Stimulated activated CD8-positive, alpha-beta memory T cell treated with anti-CD3 and anti-CD28 coated beads, Interleukin-15, amount 100 ng/mL, for 48 hours (primary cell): ENCODE results near the gene TIPIN.

Experiments
- DNase-seq, 2 donors: peaks; one replicate each; pipeline ENCODE4 v3.0.0-alpha.2; 2020; ENCODE audit warnings: low read depth in 2 of 2

TIPIN gene

DNA sequence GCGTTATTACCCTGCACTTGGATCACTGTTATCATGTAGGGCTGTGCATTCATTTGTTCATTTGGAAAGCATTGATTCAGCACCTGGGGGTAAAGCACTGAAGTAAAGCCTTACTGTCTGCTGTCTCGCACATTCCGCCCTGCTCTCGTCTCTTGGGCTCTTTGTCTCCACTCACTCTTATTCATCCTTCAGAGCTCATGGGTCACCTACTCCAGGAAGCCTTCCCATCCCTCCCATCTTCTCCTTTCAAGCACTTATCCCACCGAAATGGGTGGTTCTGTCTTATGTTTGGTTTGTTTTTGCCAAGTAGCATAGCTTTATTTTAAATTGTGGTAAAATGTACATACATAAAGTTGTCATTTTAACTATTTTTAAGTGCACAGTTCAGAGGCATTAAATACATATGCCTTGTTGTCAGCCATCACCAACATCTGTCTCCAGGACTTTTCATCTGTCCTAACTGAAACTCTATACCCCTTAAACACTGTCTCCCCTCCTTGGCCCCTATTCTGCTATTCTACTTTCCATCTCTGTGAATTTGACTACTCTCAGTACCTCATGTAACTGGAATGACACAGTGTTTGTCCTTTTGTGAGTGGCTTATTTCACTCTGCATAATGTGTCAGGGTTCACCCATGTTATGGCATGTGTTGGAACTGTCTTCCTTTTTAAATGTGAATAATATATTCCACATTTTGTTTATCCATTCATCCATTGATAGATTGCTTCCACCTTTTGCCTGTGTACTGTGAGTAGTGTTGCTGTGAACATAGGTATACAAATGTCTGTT lies 53.8 kb downstream of the TIPIN start:
- DNase-seq, result no peak

DNA sequence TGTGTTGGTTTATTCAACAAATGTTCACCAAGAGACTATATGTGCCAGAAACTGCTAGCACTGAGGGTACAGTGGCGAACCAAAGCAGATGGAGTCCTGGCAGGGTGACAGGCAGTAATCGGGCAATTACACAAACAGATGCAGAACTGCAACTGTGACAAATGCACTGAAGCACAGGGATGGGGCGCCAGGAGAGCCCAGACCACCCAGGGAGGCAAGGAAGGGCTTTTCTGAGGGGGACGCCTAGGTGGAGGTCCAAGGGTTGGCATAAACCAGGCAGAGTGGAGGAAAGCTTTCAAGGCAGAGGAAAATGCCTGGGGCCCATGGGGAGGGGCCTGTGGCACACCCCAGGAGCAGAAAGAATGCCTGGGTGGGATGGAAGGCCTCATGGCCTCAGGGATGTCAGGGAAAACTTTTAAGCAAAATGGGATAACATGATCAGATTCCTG lies 57.7 kb downstream of the TIPIN start:
- DNase-seq, result no peak

DNA sequence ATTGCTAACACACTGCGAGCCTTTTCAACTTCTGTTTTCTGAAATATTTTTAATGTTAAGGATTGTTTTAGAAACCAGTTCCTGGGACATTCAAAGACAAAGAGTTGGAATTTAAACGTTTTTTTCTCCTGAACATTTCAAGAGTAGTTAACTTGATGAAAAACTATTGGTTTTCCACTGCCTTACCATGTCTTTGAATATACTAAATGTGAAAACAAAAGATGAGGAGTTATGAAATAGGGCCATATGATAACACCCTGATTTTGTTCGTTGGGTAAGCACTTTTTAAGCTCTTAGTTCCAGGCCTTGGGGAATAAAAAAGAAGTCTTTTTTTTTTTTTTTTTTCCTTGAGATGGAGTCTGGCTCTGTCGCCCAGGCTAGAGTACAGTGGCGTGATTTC lies 60.3 kb downstream of the TIPIN start:
- DNase-seq, result no peak

DNA sequence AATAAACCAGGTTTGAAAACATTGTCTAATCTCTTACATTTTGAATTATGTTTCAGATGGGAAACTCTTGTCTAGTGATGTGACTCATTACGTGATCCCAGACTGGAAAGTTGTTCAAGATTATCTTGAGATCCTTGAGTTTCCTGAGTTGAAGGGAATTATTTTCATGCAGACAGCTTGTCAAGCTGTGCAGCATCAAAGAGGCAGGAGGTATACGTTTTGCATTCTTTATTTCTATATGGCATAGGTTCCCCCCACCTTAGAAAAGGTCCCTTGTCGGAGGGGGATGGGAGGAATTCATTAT lies 61.6 kb downstream of the TIPIN start:
- no peak for DNase-seq

DNA sequence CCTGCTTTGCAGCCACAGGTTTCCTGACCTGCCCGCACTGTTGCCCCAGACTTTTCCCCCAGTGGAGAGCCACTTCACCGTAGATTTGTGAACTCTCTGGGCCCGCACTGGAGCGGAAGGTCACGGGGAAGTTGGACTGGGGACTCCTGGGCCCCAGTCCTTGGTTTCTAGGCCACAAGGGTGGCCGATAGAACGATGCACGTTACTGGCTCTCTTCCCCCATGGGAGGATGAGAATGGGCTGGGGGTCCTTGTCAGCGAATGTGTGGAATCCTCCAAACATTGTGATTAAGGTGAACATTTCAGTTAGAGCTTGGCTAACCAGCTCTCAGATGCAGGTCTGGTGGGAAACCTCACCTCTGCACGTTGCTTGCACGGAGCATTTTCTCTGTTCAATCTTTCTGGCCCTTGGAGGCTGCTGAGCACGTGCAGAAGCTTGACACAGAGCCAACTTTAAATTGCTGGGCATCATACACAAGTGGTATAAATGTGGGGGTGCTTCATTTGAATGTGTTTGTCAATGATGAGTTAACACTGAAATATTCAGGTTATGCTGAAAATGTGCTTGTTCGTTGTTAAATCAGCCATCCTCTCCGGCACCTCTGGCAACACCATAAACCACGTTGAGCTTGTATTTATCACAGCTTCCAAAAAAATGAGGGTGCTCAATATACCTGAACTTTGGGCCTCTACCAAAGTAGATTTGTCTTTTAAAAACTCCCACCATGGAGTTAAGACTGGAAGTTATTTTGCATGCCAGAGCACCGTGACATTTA lies 62.1 kb downstream of the TIPIN start:
- DNase-seq, result no peak

DNA sequence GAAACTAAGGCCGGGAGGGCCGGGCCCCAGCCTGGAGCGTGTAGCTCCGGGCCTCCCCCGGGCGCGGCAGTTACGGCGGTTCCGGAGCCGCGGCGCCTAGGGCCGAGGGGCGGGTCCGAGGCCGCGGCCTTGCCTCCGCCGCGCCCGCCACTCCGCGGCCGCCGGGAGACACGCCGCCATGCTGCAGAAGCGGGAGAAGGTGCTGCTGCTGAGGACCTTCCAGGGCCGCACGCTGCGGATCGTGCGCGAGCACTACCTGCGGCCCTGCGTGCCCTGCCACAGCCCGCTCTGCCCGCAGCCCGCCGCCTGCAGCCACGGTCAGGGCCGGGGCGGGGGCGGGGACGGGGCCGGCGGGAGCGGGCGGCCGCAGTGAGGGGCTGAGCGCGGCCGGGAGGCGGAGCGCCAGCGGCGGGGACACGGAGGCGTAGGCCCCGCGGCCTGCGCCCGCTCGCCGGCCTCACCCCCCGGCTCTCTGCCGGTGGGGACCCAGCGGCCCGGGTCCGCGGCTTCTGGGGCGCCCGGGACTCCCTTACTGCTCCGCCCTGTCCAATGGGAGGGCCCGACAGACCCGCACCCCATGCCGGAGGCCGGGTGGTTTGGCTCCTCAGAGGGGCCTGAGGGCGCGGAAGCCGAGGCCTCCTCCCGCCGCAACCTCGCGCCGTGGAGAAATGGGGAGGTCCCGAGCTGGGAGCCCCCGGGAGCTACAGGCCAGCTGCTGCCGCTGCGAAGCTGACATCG lies 62.9 kb downstream of the TIPIN start, which contains the start of gene DIS3L:
TSS of gene DIS3L (plus strand) at position 150 of the 738 bp plus-strand sequence. CDS start at position 179, 29 bp downstream.
- DNase-seq, result peak; percentile 45 to 55

DNA sequence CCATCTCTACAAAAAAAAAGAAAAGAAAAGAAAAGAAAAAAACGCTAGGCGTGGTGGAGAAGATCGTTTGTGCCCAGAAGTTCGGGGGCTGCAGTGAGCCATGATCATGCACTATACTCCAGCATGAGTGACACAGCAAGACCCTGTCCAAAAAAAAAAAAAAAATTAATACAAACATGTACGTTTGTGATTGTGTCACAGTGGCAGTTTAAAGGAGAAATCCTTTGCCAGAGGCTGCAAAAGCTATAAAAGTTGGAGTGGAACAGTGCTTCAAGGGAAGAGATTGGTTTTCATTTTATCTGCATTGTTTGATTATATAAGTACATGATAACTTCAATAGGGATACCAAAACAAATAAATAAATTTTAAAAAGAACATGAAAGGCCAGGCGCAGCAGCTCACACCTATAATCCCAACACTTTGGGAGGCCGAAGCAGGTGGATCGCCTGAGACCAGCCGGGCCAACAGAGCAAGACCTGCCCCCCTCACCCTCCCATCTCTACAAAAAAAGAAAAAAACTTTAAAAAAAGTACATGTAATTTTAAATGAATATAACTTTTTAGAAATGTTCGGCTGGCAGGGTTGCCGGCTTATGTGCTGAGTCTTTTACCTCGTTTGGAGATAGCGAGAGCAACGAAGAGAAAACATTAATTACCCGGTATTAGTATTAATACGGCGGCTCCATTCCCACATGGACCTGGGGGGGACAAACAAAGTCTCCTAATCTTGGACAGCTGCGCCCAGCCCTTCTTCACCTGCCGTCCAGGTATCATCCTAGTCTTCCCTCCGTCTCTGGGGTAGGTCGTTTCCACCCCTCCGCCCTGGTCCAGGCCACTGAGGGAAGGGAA lies 63.7 kb downstream of the TIPIN start:
- DNase-seq, result no peak

DNA sequence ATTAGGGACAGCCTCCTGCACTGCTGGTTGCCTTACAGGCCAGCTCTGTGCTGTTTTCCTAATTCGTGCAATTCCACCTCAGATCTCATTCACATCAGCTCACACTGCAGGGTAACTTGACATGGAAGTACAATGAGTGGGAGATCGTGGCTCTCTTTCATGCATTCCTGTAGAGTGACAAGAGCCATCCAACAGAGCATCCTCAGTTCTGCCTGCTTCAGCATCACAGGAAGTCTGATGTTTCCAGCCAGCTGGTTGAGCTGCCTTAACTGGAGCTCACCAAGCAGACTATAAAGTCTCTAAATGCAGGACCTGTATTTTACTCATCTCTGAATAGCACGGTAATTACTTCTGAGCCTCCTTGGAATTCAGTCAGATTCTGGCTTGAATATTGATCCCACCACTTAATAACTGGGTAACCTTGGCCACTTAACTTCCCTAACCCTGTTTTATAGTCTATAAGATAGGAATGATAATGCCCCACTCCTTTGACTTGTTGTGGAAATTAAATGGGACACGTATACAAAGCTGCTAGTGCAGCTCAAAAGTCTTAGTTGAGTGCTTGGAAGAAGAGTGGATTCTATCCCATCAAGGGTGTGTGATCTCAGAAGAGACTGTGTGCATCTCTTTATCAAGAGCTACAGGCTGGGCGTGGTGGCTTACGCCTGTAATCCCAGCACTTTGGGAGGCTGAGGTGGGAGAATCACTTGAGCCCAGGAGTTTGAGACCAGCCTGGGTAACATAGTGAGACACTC lies 64.5 kb downstream of the TIPIN start:
- no peak for DNase-seq

DNA sequence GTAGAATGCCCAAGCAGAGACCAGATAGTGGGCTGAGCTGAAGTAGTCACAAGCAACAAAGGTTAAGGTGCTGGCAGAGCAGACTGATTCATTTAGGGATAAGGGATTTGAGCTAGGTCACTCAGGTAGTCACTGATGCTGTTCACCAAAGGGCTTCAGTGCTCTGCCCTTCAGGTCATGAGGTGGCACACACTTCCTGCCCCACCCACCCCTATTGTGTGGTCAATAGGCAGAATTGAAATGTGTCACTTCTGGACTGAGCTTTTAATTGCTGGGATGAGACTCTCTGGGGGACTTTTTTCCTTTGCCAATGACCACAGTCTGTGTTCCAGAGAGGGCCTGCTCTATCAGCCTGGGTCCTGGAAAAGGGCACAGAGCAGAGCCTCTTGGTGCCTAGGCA lies 66.0 kb downstream of the TIPIN start:
- no peak for DNase-seq

DNA sequence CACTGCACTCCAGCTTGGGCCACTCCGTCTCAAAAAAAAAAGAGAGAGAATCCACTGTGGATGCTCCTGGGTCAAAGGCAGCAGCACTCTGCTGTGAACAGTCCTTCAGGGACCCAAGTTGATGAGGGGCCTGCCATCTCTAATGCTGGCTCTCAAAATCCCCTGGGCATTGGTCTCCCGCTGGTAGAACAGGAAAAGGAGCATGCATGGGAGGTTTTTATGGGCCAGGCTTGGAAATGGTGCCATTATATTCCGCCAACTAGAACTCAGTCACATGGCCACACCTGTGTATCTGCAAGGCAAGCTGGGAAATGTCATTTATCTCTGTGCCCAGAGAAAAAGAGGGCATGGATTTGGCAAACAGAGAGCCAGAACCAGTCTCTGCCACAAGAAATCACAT lies 66.5 kb downstream of the TIPIN start:
- DNase-seq, result no peak

DNA sequence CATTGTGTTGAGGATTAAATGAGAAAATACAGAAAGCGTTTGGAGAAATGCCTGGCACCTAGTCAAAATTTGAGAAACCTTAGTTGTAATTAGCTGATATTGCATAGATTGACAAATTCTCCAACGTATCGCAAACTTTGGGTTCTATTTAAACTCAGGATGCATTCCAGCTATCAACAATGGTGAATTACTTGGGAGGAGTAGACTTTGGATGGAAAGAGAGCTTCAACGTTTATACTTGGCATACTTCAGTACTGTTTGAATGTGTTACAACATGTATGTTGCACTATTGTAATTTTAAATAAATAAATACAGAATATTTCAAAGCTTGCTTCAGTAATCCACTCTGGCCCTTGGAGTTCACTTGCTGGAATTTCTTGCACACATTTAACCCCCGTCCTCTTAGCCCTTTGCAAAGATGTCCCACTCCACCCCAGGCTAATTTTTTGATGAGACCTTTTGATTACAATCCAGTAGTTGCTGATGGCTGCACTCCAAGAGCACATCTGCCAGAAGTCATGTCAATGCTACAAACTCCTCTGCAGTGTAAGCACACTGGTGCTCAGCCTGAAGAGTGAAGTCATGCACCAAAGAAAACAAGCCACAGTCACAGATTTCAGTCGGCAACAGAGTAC lies 67.8 kb downstream of the TIPIN start:
- DNase-seq, result no peak

DNA sequence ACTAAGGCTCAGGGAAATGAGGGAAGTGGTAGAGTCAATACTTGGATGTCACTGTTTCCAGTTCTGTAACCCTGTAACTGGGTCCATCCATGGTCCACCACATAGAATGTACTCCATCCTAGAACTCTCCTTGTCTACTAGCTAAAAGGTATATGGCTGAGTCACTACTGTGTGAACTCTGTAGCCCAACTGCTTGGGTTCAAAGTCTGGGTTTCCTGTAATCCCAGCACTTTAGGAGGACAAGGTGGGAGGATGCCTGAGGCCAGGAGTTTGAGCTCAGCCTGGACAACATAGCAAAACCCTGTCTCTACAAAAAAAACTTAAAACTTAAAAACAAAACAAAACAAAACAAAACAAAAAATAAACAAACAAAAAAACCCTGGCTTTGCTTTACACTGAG lies 68.4 kb downstream of the TIPIN start:
- no peak for DNase-seq

DNA sequence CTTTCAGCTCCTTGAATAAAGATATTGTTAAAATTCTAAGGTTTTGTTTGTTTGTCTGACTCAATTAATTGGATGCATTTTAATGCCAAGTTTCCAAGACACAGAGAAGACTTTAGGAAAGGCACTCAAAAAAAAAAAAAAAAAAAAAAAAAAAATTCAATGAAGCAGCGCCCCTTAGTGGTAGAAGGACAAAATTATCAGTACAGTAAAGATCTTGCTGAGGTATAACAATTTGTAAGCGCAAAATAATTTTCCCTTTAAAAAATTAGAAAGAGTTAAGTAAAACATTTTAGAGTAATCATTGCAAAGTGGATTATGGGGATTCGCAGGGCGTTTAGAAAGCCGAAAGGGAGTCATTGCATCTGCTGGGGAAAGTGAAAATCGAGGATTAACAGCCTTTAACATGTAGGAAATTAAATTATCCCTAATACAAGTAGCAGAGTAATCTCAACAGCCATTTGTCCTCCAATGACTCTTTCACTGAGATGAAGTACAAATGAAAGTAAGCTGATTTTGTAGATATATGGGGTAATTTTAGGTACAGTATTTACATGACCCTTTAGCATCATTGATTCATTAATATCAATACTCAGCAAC lies 68.9 kb downstream of the TIPIN start:
- DNase-seq, result no peak
